Astrocyte (in vitro differentiated cells and primary cell): ENCODE measurements around the gene CYP1A2. TPM values are rescaled to one million over a fixed set of nuclear protein-coding genes. Genes with fewer than 3 reads are reported as not detected.

Experiments
- DNase-seq: peaks from one replicate; pipeline ENCODE4 v3.0.0-alpha.2; 2010; ENCODE audit warnings: low read depth
- FAIRE-seq: peaks from 2 replicates; lab custom pipeline; 2011; peaks lifted over from hg19 to GRCh38; lab: Jason Lieb, UNC
- H2AFZ ChIP-seq: 2 replicates; pipeline ENCODE4 v1.6.0; 2012; ENCODE audit warnings: low read depth, low read length, inconsistent platforms
- H3K27ac ChIP-seq: 2 replicates; pipeline ENCODE4 v1.5.1; 2011; ENCODE audit warnings: low read depth, low read length, inconsistent platforms
- H3K27me3 ChIP-seq: 2 replicates; pipeline ENCODE4 v1.6.0; 2011; ENCODE audit warnings: low read length, inconsistent platforms; ENCODE audit not compliant: insufficient read depth
- H3K36me3 ChIP-seq: 2 replicates; pipeline ENCODE4 v1.5.1; 2011; ENCODE audit warnings: low read length, inconsistent platforms; ENCODE audit not compliant: insufficient read depth
- H3K4me1 ChIP-seq: 2 replicates; pipeline ENCODE4 v1.5.1; 2011; ENCODE audit warnings: low read length, inconsistent platforms; ENCODE audit not compliant: insufficient read depth
- H3K4me2 ChIP-seq: 2 replicates; pipeline ENCODE4 v1.6.0; 2012; ENCODE audit warnings: low read length, inconsistent platforms
- H3K4me3 ChIP-seq: 2 replicates; pipeline ENCODE4 v1.5.1; 2011; ENCODE audit warnings: low read depth, mild to moderate bottlenecking, low read length, inconsistent platforms; ENCODE audit not compliant: insufficient read depth
- H3K79me2 ChIP-seq: 2 replicates; pipeline ENCODE4 v1.6.0; 2012; ENCODE audit warnings: mild to moderate bottlenecking, low read length, inconsistent platforms; ENCODE audit not compliant: insufficient read depth
- H3K9ac ChIP-seq: 2 replicates; pipeline ENCODE4 v1.6.0; 2012; ENCODE audit warnings: mild to moderate bottlenecking, low read length, inconsistent platforms
- H3K9me3 ChIP-seq: 2 replicates; pipeline ENCODE4 v1.5.1; 2012; ENCODE audit warnings: low read depth, mild to moderate bottlenecking, low read length, inconsistent platforms; ENCODE audit not compliant: insufficient read depth
- H4K20me1 ChIP-seq: 2 replicates; pipeline ENCODE4 v1.6.0; 2012; ENCODE audit warnings: low read length, inconsistent platforms; ENCODE audit not compliant: insufficient read depth
- H3K27ac Mint-ChIP-seq: one replicate; pipeline ENCODE4 v1.8.0; 2021; ENCODE audit warnings: mild to moderate bottlenecking, mixed read lengths; ENCODE audit not compliant: unreplicated experiment
- H3K27me3 Mint-ChIP-seq: one replicate; pipeline ENCODE4 v1.8.0; 2021; ENCODE audit warnings: low read depth, mixed read lengths; ENCODE audit not compliant: unreplicated experiment
- H3K36me3 Mint-ChIP-seq: one replicate; pipeline ENCODE4 v1.8.0; 2021; ENCODE audit warnings: low read depth, mixed read lengths; ENCODE audit not compliant: unreplicated experiment
- H3K4me1 Mint-ChIP-seq: one replicate; pipeline ENCODE4 v1.8.0; 2021; ENCODE audit warnings: low read depth, mixed read lengths; ENCODE audit not compliant: unreplicated experiment
- H3K4me3 Mint-ChIP-seq: one replicate; pipeline ENCODE4 v1.8.0; 2021; ENCODE audit warnings: mild to moderate bottlenecking, moderate library complexity, mixed read lengths; ENCODE audit not compliant: unreplicated experiment
- H3K9me3 Mint-ChIP-seq: one replicate; pipeline ENCODE4 v1.8.0; 2021; ENCODE audit warnings: mild to moderate bottlenecking, mixed read lengths; ENCODE audit not compliant: unreplicated experiment
- EZH2 ChIP-seq: IDR thresholded peaks from 2 replicates; pipeline ENCODE4 v1.6.1; 2012; ENCODE audit warnings: mild to moderate bottlenecking, low read length, inconsistent platforms; ENCODE audit not compliant: insufficient read depth
- total RNA-seq: library from RNA; stranded (reverse); gene quantifications from 2 replicates; pipeline ENCODE4 v1.2.1, GENCODE V29; 2021
- TF ChIP-seq, protein P1 (sequence below): IDR thresholded peaks from 2 replicates; pipeline ENCODE4 v1.5.1; 2011; ENCODE audit warnings: low read depth, mild to moderate bottlenecking, inconsistent platforms, low read length, moderate library complexity; ENCODE audit not compliant: insufficient read depth

The CYP1A2 gene
- total RNA-seq, 1 donor from 2014 or later, result not detected

DNA sequence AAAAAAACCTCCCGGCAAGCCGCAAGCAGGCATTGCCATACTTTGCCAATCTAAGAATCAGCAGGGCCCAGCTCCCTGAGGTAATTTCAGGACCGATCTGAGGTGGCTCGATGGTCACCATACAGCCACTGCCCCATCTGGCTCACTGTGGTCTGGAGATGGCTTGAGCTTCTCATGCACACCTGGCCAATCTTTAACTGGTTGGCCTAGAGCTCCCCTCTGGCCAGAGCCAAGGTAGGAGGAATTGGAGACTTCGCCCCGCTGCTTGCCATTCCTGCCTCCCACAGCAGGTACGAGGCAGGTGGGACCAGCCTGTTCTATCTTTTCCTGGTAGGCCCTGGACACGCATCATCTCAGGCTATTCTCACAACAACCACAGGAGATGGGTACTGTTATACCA, 10.1 kb downstream of the CYP1A2 start:
- H2AFZ ChIP-seq, result no peak overlapping the region
- no peaks in the 10 kb centered on the region for H3K4me1 ChIP-seq
- Mint-ChIP-seq H3K27me3 (peaks cover 24% of the 10 kb centered on the region), H3K4me1 (no peaks in the 10 kb centered on the region), H3K27ac (no peak overlapping the region), H3K36me3 (no peaks in the 10 kb centered on the region), H3K9me3 (no peaks in the 10 kb centered on the region), H3K4me3 (no peak overlapping the region)
- no peaks in the 10 kb centered on the region for H3K79me2 ChIP-seq
- FAIRE-seq (no peak), DNase-seq (no peak)
- H3K36me3 ChIP-seq, result no peaks in the 10 kb centered on the region
- no peaks in the 10 kb centered on the region for H4K20me1 ChIP-seq
- no peak overlapping the region for H3K4me2 ChIP-seq
- no peaks in the 10 kb centered on the region for H3K27me3 ChIP-seq
- H3K9ac ChIP-seq, result no peak overlapping the region
- no peak overlapping the region for H3K27ac ChIP-seq
- no peak overlapping the region for H3K4me3 ChIP-seq
- TF ChIP-seq, protein P1, sequence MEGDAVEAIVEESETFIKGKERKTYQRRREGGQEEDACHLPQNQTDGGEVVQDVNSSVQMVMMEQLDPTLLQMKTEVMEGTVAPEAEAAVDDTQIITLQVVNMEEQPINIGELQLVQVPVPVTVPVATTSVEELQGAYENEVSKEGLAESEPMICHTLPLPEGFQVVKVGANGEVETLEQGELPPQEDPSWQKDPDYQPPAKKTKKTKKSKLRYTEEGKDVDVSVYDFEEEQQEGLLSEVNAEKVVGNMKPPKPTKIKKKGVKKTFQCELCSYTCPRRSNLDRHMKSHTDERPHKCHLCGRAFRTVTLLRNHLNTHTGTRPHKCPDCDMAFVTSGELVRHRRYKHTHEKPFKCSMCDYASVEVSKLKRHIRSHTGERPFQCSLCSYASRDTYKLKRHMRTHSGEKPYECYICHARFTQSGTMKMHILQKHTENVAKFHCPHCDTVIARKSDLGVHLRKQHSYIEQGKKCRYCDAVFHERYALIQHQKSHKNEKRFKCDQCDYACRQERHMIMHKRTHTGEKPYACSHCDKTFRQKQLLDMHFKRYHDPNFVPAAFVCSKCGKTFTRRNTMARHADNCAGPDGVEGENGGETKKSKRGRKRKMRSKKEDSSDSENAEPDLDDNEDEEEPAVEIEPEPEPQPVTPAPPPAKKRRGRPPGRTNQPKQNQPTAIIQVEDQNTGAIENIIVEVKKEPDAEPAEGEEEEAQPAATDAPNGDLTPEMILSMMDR, result no peak
- TF ChIP-seq EZH2, result no peak
- no peaks in the 10 kb centered on the region for H3K9me3 ChIP-seq

DNA sequence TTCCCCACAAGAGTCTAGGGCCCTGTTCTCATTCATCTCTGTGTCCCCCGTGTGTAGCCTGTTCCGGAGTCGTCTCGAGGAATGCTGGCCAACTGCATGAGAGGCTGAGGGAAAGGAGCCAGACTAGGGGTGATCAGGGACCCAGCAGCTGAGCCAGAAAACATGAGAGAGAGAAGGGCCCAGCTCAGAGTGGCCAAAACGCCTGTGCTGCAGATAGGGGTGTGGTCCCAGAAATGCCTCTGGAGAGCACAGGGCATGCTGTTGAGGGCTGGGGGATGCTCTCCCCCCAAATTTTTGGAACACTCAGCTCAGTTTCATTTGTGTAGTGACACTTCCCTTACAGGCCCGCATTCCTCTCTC, 14.1 kb downstream of the CYP1A2 start:
- Mint-ChIP-seq H3K36me3 (no peaks in the 10 kb centered on the region), H3K9me3 (no peaks in the 10 kb centered on the region), H3K27ac (no peak overlapping the region), H3K4me3 (no peak overlapping the region), H3K4me1 (no peaks in the 10 kb centered on the region), H3K27me3 (peaks cover 16% of the 10 kb centered on the region)
- TF ChIP-seq, protein P1, result no peak
- TF ChIP-seq EZH2, result no peak
- no peaks in the 10 kb centered on the region for H3K4me1 ChIP-seq
- H2AFZ ChIP-seq, result no peak overlapping the region
- H3K4me2 ChIP-seq, result no peak overlapping the region
- H3K4me3 ChIP-seq, result no peak overlapping the region
- FAIRE-seq, result no peak
- no peaks in the 10 kb centered on the region for H3K36me3 ChIP-seq
- no peaks in the 10 kb centered on the region for H3K9me3 ChIP-seq
- no peaks in the 10 kb centered on the region for H4K20me1 ChIP-seq
- H3K27ac ChIP-seq, result no peak overlapping the region
- no peaks in the 10 kb centered on the region for H3K27me3 ChIP-seq
- DNase-seq, result no peak
- H3K79me2 ChIP-seq, result no peaks in the 10 kb centered on the region
- H3K9ac ChIP-seq, result no peak overlapping the region

GRCh38 chr15:74763416-74763815, 14.8 kb downstream of the CYP1A2 start:
- H3K27ac Mint-ChIP-seq, result no peak overlapping the region

More at GRCh38 chr15:74763416-74763815, 14.8 kb downstream of the CYP1A2 start:
- no peak overlapping the region for H3K9ac ChIP-seq
- H3K4me1 ChIP-seq, result no peaks in the 10 kb centered on the region
- H3K27me3 Mint-ChIP-seq, result peaks cover 16% of the 10 kb centered on the region
- H2AFZ ChIP-seq, result no peak overlapping the region
- no peaks in the 10 kb centered on the region for H4K20me1 ChIP-seq
- no peaks in the 10 kb centered on the region for H3K9me3 ChIP-seq
- H3K4me1 Mint-ChIP-seq, result no peaks in the 10 kb centered on the region
- no peak overlapping the region for H3K4me3 Mint-ChIP-seq
- DNase-seq (no peak), FAIRE-seq (no peak)
- peaks cover 3% of the 10 kb centered on the region for H3K27me3 ChIP-seq
- TF ChIP-seq EZH2, result no peak
- TF ChIP-seq, protein P1, result no peak
- H3K4me2 ChIP-seq, result no peak overlapping the region
- no peaks in the 10 kb centered on the region for H3K36me3 ChIP-seq
- H3K9me3 Mint-ChIP-seq, result no peaks in the 10 kb centered on the region
- H3K79me2 ChIP-seq, result no peaks in the 10 kb centered on the region
- H3K36me3 Mint-ChIP-seq, result no peaks in the 10 kb centered on the region
- H3K4me3 ChIP-seq, result no peak overlapping the region
- H3K27ac ChIP-seq, result no peak overlapping the region
